HG03520 (cell line): ENCODE data around the gene LARP6.
"Not testable (repeated sequence)": the region's sequence is repeated elsewhere in the genome, so short reads cannot be mapped to it uniquely, and the experiment has no call there.

Experiments
- ATAC-seq: cut with Tn5 transposase; IDR thresholded peaks from one replicate; pipeline ENCODE4 v1.9.1; 2021; ENCODE audit warnings: mild to moderate bottlenecking, moderate library complexity; ENCODE audit not compliant: unreplicated experiment

The LARP6 gene

GRCh38 chr15:70859322-70859908 lies 5.5 kb upstream of the LARP6 start:
- ATAC-seq: no peak

GRCh38 chr15:70858614-70859321 lies 4.8 kb upstream of the LARP6 start:
- not testable (repeated sequence) for ATAC-seq

- ATAC-seq: no peak
Measured at GRCh38 chr15:70857562-70858285, 3.8 kb upstream of the LARP6 start.

GRCh38 chr15:70856884-70857561 lies 3.1 kb upstream of the LARP6 start:
- ATAC-seq: no peak

- no peak for ATAC-seq
Measured at GRCh38 chr15:70856177-70856883, 2.4 kb upstream of the LARP6 start.

- ATAC-seq: no peak
Measured at GRCh38 chr15:70855764-70856163, 1.8 kb upstream of the LARP6 start.

- no peak for ATAC-seq
Measured at GRCh38 chr15:70854666-70854976, 664 bp upstream of the LARP6 start.

GRCh38 chr15:70853318-70853972 lies 512 bp downstream of the LARP6 start:
- no peak for ATAC-seq

GRCh38 chr15:70852501-70853317 lies 1.2 kb downstream of the LARP6 start:
- ATAC-seq: no peak

- ATAC-seq: no peak
Measured at GRCh38 chr15:70851889-70852288, 2.1 kb downstream of the LARP6 start.

- ATAC-seq: no peak
Measured at GRCh38 chr15:70845602-70846360, 8.2 kb downstream of the LARP6 start.

GRCh38 chr15:70837476-70837875 lies 16.5 kb downstream of the LARP6 start:
- no peak for ATAC-seq

GRCh38 chr15:70835841-70836240 lies 18.1 kb downstream of the LARP6 start:
- ATAC-seq: no peak

- ATAC-seq: no peak
Measured at GRCh38 chr15:70835415-70835814, 18.5 kb downstream of the LARP6 start.

- ATAC-seq: no peak
Measured at GRCh38 chr15:70834999-70835398, 19.0 kb downstream of the LARP6 start.

- ATAC-seq: no peak
Measured at GRCh38 chr15:70833861-70834765, 19.8 kb downstream of the LARP6 start.

GRCh38 chr15:70833422-70833821 lies 20.5 kb downstream of the LARP6 start:
- no peak for ATAC-seq

- no peak for ATAC-seq
Measured at GRCh38 chr15:70832176-70832575, 21.8 kb downstream of the LARP6 start.
